ENCODE results near the gene TMEM87B.
A peak's percentile ranks its signal among the peaks of the same experiment; 100 is the strongest.
"Not testable (repeated sequence)": the region's sequence is repeated elsewhere in the genome, so short reads cannot be mapped to it uniquely, and the experiment has no call there.

TMEM87B gene

DNA sequence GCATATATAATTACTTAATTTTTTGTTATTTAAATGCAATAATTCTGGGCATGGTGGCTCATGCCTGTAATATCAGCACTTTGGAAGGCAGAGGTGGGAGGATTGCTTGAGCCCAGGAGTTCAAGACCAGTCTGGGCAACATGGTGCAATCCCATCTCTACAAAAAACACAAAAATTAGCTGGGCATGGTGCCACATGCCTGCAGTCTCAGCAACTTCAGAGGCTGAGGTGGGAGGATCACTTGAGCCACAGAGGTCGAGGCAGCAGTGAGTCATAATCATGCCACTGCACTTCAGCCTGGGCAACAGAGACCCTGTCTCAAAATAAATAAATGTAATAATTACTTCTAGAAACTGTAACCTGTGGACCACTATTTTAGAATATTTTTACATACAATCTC, 21.5 kb upstream of the TMEM87B start:
- DNase-seq = peak; percentile 34

DNA sequence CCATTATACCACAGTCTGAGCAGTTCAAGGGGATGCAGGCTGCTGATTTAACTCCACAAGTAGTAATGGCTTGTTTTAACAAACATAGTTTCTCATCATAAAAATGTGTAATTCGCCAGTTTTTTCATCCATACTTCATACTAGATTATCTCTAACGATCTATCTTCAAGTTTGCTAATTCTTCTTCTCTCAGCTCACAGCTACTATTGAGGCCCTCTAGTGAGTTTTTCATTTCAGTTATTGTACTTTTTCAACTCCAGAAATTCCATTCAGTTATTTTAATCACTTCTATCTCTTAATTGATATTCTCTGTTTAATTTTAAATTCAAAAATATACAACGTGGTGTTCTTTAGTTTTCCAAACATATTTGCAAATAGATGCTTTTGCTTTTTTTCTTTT, 20.1 kb upstream of the TMEM87B start:
- DNase-seq = no peak

DNA sequence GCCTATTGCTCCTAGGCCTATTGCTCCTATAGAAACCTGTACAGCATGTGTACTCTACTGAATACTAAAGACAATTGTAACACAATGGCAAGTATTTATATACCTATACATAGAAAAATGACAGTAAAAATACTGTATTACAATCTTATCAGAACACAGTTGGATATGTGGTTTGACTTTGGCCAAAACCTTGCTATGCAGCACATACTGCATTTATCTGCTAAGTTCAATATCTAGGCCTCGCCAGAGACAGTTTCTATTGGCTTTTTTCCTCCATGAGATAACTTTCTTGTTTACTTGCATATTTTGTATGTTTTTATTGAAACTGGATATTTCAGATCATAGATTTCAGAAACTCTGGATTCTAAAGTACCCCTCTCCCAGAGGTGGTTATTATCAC, 19.3 kb upstream of the TMEM87B start:
- DNase-seq = no peak

DNA sequence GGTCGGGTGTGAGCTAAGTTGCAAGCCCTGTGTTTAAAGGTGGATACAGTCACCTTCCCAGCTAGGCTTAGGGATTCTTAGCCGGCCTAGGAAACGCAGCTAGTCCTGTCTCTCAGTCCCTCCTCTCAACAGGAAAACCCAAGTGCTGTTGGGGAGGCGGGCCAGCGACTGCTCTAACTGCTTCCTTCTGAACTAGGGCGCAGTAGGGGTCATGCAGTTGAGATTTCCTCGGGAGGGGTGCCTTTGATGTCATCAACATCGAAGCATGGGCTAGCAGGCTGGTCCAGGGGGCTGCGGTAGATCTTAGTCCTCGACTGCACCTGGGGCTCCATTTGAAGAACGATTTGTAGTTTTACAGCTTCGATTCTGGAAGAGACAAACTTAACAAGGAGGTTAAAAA, 15.5 kb upstream of the TMEM87B start:
- not testable (repeated sequence) for DNase-seq

DNA sequence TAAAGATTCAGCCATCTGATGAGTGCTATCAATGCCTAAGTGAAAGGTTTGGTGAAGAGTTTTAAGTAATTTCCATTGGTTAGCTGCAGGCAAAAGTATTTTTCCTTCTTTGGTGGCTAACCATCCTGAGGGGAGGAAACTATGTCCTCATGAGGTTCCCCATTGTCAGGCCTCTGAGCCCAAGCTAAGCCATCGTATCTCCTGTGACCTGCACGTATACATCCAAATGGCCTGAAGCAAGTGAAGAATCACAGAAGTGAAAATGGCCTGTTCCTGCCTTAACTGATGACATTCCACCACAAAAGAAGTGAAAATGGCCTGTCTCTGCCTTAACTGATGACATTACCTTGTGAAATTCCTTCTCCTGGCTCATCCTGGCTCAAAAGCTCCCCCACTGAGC, 15.0 kb upstream of the TMEM87B start:
- not testable (repeated sequence) for DNase-seq

DNA sequence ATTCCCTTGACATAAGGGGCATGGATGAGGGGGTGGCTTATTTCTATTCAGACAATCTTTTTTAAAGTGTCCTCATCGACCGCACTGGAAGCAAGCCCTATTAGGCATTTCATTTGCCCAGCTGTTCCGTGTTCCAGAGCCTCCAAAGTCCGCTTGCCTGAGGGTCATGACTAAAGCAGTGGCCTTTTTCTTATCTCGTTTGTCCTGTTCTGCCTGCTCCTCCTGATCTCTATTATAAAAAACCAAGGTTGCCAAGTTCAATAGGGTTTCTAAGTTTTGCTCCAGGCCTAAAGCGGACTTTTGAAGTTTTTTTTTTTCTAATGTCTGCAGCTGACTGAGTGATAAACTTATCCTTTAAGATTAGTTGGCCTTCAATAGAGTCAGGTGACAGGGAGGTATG, 13.6 kb upstream of the TMEM87B start:
- DNase-seq = not testable (repeated sequence)

DNA sequence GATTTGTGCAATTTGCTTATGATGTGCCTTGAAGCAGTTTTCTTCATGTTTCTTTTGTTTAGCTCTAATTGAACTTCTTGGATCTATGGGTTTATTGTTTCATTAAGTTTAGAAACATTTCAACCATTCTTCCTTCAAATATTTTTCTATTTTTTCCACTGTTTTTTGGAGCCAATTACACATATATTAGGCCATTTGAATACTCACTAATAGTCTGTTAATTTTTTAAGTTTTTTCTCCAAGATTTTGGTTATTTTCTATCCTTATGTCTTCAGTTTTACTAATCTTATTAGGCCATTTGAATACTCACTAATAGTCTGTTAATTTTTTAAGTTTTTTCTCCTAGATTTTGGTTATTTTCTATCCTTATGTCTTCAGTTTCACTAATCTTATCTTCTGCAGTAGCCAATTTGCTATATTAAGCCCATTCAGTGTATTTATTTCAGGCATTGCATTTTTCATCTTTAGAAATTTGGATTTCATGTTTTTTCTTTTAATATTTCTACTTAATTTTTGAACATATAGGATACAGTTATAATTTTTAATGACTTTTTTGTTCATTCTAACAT, 9.5 kb upstream of the TMEM87B start:
- DNase-seq = no peak

DNA sequence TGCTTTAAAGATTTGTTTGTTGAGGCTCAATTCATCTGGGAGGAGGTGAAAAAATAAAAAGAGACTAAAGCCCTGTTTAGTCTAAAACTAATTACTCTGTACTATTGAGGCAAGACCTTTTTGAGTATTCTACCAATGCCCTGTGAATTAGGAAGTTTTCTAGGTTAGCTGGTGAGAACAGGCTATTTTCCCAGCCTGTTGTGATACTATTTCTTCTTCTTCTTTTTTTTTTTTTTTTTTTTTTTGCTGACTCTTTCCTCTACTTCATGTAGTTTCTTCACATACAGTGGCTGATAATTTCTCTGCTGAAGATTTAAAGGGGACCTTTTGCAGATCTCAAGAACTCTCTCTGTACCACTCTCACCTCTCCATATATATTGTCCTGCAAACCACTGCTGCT, 8.8 kb upstream of the TMEM87B start:
- no peak for DNase-seq

DNA sequence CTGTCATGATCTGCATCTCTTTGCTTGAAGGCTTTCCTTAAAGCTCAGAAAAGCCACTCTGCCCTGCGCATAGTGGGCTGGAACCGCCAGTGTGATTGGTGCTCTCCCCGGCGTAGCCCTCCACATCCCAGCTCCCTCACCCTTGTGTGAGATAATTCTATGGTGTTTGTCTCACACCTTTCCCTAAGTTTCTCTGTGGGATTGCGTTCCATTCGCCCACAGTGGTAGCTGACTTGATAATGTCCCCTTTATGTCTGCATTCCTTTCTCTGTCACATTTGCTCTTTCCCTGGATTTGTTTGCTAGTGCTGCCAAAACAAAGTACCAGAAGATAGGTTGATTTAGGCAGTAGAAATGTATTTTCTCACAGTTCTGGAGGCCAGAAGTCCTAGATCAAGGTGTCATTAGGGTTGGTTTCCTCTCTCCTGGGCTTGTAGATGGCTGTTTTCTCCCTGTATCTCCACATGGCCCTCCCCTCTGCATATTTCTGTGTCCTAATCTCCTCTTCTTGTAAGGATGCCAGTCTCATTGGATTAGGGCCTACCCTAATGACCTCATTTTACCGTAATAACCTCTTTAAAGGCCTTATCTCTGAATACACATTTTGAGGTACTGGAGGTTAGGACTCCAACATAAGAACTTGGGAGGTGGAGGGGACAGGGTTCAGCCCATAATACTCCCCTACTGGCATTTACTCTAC, 7.4 kb upstream of the TMEM87B start:
- no peak for DNase-seq

DNA sequence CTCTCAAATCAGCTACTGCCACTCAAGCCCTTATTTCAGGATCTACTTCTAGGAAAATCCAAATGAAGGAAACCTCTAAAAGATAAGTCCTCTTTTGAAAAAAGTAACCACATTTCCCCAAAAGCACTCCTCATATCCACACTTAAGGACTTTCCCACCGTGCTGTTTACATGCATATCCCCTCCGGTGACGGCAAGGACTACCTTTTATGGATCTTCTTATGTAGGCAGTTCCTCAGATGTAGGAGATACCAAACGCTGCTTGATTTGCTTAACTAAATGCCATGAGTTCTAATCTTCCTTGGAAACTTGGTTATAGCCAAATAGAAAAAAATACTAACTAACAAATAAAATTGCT, 6.9 kb upstream of the TMEM87B start:
- no peak for DNase-seq

DNA sequence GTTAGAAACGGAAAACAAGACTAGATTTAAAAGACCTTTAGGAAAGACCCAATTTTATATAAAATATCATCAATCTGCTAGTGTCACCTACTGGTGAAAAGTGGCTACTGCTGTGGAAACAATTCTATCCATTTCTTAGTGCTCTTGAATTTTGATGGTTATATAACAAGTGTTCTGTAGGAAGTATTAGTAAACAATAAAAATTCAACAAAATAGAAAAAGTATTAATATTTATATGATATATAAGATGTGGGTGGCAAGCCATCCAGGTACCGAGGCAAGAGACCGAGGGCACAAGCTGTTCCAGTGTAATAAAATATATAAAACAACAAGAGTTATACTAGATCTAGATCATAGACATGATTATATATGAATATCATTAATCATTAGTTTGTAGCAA, 6.2 kb upstream of the TMEM87B start:
- peak; percentile 77 for DNase-seq

DNA sequence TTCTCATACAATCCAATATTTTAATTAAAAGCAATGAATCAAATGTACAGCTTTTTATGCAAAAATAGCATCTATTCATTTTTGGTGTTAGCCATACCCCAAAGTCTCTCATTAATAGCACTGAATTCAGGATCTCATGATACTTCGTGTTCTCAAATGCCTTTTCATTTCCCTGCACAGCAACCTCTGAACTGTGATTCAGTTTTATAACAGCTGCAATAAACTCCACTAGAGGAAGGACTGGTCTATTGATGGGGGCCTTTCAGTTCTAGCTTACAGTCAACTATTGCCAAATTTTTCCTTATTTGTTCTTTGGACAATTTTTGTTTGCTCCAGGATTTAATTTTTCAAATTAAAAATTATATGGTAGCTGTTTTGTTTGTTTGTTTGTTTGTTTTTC, 4.8 kb upstream of the TMEM87B start:
- no peak for DNase-seq

DNA sequence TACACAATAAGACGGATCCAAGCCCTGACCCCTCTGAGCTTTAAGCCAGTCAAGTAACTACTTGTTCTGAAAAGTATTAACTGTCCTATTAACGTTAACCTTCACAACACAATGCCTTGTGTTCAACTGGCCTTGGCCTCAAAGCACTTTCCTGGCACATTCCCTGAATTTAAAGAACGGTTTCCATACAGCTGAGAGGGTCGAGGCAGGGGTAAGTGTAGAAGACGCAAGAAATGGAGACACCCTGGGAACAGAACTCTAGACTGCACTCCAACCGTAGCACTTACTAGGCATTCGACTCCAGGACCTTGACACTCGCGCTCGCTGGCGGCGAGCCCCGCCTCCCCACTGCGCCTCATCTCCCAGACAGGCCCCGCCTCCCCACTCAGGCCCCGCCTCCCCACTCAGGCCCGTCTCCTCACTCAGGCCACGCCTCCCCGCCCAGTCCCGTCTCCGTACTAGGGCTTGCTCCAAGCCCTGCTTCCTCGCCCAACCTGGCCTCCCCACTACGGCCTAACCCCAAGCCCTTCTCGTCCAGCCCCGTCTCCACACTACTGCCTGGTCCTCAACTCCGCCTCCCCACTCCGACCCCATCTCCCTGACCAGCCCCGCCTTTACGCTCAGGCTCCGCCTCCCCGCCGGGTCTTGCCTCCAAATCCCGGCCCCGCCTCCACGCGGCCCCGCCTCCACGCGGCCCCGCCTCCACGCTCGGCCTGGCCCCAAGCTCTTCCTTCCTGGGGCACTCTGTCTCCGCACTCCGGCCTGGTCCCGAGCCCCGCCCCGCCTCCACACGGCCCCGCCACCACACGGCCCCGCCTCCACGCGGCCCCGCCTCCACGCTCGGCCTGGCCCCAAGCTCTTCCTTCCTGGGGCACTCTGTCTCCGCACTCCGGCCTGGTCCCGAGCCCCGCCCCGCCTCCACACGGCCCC, 887 bp upstream of the TMEM87B start:
- peak; percentile 92 for DNase-seq

DNA sequence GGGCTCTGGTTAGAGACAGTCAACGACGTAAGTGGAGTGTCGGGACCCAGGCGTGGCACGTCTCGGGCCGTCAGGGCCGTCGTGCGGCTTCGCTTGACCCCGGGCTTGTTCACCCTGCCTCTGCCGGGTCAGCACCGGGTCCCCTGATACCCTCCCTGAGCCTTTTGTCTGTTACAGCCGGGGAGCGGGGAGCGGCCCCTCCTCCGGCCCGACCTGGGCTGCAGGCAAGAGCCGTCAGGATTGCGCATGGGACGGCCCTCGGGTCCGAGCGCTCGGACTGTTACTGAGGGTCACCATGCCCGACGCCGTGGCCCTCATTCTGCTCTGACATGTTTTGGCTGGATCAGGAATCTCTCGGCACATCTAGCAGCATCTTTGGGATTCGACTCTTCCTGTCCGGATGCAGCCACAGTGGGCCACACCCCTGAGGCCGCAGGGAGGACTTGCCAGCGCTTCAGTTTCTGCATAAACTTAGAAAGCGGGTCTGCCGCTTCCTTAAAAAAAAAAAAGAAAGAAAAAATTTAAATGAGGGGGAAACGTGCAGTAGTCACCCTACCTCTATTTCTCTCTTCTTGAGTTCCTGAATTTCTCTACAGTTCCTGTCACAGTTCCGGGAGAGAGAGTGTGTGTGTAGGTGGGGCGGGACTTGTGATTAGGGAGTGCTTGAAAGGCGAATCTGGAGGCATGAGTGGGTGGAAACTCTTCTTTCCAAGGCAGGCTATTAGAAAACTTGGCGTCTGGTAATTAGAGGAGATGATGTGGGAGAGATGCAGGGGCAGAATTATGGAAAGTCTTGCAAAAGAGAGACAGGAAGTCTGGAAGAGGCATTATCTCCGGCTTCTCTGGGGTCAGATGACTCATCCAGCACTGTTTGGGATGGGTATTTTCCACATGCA, 909 bp downstream of the TMEM87B start:
- peak; percentile 91 for DNase-seq

DNA sequence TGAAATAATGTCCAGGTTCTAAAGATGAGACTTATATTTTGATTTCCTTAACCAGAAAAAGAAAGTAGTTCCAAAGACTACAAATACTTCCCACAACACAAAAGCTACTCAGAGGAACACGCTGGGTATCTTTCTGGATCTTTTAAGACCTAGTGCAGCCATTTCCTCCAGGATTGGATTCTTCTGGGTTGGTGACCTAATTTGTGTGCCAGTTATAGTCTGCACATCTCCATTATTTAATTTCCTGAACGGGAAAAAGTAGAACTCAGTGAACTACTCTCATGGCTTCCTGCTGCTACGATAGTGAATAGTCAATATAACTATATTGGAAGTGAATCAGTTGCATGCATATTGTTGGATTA, 1.5 kb downstream of the TMEM87B start:
- no peak for DNase-seq

DNA sequence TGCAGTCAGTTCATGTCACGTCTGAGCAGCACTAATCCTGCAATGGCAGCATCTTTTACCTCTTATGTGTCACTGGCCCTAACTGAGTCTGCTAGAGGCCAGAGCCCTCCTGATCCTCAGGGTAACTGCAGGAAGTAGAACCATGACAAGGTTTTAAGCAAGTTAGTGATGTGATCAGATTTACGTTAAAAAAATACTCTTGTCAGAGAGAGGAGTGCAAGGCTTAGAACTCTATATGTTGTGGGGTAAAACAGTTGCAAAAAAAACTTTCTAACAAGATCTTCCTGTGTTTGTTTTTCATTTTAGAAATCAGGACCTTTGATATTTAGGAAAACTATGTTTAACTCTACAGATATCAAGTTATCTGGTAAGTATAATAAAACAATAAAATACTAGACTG, 4.6 kb downstream of the TMEM87B start:
- DNase-seq = no peak

DNA sequence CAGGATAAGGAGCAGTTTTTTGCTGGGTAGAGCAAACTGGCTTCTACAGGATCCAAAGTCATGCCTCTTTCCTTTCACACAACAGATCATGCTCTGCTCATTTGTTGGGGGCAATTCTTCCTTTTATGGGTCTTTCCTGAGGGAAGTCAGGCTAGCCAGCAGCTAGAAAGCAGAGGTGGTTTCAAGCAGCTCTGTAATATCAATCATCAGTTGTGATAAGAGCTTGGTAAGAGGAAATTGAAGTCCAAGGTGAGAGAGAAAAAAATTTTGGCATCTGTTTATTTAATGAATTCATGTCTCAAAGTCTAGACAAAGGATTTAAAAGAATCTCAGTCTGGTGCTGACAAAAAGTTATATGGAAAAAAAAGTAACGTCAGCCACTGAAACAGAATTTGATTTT, 6.2 kb downstream of the TMEM87B start:
- no peak for DNase-seq

DNA sequence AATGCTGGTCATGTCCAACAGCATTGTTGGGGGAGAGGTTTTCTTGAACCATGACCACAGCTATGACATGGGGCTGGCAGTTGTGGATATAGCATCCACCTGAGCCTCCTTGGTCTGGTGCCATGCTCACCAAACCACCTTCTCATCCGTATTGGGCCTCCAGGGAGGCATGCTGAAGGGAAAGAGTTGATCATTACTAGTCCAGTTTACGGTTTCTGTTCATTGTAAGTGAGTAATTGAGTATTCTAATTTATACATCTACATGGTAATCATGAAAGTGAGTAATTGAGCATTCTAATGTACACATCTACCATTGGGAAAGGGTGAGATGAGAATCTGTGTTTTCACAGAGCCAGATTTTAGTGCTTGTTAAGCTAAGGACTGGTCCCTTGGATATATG, 6.8 kb downstream of the TMEM87B start:
- DNase-seq = no peak

DNA sequence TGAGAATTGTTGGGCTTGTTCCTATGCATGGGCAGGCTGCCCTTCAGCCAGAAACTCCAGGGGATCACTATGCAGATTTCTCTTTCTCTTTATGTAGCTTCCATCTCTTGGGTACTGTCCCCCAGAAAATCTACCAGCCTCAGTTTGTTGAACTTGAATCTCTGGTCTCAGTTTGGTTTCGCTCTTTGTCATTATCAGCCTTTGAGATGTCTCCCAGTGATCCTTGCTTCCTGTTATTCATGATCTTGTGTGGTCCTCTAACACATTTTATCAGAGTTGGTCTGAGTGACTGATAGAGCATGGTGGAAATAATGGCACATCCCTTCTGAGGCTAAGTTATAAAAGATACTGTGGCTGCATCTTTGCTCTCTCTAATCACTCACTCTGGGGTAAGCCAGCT, 7.8 kb downstream of the TMEM87B start:
- no peak for DNase-seq

DNA sequence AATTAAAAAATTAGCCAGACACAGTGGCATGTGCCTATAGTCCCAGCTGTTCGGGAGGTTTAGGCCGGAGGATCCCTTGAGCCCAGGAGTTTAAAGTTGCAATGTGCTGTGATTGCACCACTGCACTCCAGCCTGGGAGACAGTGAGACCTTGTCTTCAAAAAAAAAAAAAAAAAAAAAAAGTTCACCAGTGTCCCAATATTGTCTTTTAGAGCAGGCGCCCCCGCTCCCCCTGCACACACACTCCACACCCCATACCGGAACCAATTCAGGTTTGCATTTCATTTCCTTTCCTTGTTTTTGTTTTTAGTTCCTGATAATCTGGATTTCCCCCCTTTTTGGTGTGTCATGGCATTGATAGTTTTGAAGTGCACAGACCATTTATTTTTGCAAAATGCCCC, 10.4 kb downstream of the TMEM87B start:
- no peak for DNase-seq

DNA sequence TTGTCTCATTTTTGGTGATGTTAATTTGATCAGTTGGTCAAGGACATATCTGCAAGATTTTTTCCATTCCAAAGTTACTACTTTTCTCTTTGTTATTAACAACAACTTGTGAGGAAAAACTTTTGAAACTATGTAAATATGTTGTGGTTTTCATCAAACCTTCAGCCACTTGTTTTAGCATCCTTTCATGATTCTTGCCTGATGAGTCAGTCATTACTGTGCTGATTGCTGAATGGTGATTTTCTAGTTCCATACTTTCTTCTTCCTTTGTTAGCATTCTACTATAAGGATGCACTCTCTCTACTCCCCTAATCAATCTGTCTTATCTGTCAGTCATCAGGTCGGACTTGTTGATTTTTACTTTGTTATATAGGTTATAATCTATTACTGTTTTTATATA, 10.9 kb downstream of the TMEM87B start:
- DNase-seq = peak; percentile 35

DNA sequence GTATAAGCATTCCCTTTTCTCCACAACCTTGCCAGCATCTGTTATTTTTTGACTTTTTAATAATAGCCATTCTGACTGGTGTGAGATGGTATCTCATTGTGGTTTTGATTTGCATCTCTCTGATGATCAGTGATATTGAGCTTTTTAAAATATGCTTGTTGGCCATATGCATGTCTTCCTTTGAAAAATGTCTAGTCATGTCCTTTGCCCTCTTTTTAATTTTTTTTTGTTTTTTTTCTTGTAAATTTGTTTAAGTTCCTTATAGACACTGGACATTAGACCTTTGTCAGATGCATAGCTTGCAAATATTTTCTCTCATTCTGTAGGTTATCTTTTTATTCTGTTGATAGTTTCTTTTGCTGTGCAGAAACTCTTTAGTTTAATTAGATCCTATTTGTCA, 14.7 kb downstream of the TMEM87B start:
- not testable (repeated sequence) for DNase-seq

DNA sequence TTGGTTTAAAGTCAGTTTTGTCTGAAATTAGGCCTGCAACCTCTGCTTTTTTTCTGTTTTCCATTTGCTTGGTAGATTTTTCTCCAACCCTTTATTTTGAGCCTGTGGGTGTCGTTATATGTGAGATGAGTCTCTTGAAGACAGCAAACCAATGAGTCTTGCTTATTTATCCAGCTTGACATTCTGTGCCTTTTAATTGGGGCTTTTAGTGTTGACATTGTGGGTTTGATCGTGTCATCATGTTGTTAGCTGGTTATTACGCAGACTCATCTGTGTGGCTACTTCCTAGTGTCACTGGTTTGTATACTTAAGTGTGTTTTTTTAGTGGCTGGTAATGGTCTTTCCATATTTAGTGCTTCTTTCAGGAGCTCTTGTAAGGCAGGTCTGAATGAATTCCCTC, 18.8 kb downstream of the TMEM87B start:
- no peak for DNase-seq

Data from kidney glomerular epithelial cell (primary cell).